ENCODE results near the gene P3R3URF. TPM values are rescaled to one million over a fixed set of nuclear protein-coding genes. Genes with fewer than 3 reads are reported as not detected.
"Not testable (repeated sequence)": the region's sequence is repeated elsewhere in the genome, so short reads cannot be mapped to it uniquely, and the experiment has no call there.

P3R3URF gene
- not detected for total RNA-seq
- long read RNA-seq = 0 reads

DNA sequence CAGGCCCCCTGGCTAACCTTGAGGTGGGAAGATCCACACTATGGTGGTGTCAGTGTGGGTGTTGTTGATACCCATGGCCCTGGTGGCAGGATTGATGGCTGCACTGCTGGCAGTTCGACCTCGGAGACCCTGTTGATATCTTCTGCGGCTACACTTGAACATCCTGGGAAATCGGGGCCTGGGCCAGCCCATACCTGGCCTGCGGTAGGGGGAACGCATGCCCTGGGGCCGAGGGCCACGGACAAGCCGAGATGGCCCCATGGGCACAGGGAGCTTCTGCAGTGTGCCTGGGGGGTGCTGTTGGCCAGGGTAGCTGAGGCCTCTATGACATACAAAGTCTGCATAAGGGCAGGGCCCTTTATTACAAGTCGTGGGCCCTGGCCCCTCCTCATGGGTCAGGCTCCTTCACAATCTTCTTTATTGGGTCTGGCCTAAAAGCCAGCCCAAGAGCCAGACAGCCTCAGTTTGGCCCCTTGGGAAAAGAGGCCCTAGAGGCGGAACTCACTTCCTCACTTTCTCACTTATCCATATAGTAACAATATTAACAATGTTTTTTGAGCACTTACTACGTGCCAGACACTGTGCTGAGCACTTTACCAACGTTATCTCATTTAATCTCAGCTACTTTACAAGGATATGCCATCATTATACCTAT, at the start of gene P3R3URF:
TSS of gene P3R3URF (minus strand) at position 278 of the 655 bp plus-strand sequence. CDS start at position 261, 17 bp downstream.
- ATAC-seq (ENCODE audit: poor library complexity) (no peak), DNase-seq (no peak)
- intact Hi-C loops (cut with DNase I) = no loop called here

DNA sequence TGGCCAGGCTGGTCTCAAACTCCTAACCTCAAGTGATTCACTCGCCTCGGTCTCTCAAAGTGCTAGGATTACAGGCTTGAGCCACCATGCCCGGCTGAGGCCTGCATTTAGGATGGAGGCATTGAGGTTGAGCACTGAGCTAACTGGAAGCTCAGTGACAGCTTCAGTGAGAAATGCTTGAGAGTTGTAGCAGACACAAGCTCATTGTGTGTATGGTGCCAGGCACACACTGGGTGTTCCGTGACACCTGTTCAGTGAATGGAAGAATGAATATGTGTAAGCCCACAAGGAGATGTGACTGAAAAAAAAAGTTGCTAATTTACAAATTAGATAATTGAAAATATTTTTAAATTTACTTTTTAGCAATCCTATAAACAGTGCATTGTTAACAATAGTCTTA, 48.7 kb upstream of the P3R3URF start:
- intact Hi-C loops (cut with DNase I) = no loop called here
- no peak for ATAC-seq (ENCODE audit: poor library complexity)
- DNase-seq = no peak

DNA sequence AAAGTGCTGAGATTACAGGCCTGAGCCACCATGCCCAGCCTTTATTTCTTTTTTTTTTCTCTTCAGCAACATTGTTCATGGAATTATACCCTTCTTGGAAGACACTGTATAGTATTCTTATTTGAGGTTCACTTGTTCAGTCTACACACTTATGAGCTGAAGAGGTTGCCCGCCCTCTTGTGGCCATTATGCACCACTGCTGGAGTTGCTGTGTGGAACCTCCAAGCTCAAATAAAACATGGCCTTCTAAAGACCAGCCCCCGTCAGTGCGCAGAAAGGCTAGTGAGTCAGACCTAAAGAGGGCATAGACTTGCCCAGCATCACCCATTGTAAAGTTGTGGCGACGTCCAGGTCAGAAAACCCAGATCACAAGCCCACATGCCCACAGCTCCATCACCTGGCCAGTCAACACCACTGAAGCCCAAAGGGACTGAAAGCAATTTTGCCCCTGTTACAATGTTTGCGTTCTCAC, 47.2 kb upstream of the P3R3URF start:
- DNase-seq (peak; percentile 69), ATAC-seq (ENCODE audit: poor library complexity) (peak; percentile 92)
- intact Hi-C loops (cut with DNase I) = no loop called here

DNA sequence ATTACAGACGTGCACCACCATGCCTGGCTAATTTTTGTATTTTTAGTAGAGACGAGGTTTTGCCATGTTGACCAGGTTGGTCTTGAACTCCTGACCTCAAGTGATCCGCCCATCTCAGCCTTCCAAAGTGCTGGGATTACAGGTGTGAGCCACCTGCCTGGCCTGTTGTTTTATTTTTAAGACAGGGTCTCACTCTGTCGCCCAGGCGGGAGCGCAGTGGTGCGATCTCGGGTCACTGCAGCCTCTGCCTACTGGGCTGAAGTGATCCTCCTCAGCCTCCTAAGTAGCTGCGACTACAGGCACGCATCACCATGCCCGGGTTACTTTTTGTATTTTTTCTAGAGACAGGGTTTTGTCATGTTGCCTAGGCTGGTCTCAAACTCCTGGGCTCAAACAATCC, 46.8 kb upstream of the P3R3URF start:
- intact Hi-C loops (cut with DNase I); DNase-seq; ATAC-seq (ENCODE audit: poor library complexity): not testable (repeated sequence)

DNA sequence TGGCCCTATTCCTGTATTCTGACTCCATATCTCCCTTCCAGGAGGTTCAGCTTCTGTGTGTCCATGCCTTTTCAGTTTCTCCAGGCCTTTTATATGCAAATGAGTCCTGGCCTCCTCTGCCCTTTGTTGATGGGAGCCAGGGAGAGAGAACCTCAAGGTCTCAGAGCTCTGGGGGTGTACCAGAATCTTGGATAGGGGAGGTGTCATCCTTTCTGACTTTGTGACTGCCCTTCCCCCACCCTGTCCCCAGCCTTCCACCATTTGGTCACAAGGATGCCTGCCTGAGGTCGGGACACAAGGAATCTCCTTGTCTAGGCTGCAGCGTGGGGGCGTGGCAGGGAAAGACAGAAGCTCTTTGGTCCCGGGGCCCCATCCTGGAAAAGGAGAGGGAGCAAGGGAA, 45.5 kb upstream of the P3R3URF start:
- ATAC-seq (ENCODE audit: poor library complexity) (no peak), DNase-seq (no peak)
- intact Hi-C loops (cut with DNase I) = no loop called here

DNA sequence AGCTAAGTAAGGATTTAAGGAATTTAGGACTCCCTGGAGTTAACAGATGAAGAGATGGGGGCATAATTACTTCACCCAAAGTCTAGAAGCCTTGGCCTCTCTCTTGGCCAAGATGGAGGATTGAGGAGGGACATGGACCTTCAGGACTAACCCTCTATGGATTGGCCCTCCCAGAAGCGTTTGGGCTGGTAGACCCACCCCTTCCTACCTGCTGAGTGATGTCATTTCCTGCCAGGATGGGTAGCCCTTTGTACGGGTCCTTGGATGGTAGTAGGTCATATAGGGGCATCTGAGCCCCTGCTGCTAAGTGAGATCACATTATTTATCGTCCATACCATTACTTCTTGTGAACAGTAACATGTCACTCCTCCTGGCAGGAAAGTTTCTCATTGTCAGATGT, 44.5 kb upstream of the P3R3URF start:
- no peak for ATAC-seq (ENCODE audit: poor library complexity)
- intact Hi-C loops (cut with DNase I) = no loop called here
- DNase-seq = no peak

DNA sequence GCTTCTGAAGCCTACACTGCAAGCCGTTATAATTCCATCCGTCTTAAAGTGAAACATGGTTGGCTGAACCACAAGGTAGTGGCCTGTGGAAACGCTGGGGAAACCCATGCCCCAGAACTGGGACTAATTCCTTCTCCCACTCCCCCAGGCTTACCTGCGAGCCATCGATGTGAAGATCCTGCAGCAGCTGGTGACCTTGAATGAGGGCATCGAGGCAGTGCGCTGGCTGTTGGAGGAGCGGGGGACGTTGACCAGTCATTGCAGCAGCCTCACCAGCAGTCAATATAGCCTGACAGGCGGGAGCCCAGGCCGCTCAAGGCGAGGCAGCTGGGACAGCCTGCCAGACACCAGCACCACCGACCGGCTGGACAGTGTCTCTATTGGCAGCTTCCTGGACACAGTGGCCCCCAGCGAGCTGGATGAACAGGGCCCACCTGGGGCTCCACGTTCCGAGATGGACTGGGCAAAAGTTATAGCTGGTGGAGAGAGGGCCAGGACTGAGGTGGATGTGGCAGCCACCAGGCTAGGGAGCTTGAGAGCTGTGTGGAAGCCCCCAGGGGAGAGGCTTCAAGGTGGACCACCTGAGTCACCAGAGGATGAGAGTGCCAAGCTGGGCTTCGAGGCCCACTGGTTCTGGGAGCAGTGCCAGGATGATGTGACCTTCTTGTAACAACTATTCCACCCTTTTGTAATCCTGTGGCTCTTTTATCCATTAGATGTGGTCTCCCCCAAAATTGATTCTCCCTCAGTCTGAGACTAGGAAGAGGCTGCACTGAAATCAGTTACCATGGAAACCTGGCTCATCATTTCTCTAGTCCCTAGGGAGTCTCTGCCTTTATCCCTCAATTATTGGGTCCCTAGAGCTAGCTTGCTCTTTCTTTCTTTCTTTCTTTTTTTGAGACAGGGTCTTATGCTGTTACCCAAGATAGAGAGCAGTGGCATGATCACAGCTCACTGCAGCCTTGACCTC, 43.5 kb upstream of the P3R3URF start:
- DNase-seq = no peak
- no peak for ATAC-seq (ENCODE audit: poor library complexity)
- intact Hi-C loops (cut with DNase I) = no loop called here

DNA sequence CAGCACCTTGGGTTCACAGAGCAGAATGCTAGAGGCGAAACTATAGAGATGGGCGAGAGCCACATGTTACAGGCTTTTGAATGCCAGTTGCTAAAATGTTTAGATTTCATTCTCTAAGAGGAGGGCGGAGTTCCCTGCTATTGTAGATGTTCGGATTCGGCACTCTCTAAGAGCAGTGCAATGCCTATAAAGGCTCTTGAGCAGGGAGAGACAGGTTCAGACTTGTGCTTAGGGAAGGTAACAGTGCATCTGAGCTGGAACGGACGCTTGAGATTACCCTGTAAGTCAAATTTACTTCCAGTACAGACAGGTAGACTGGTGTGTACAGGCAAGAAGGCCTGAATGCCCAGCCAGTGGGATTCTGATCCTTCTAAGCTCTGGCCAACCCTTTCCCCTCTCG, 42.2 kb upstream of the P3R3URF start:
- intact Hi-C loops (cut with DNase I) = no loop called here
- ATAC-seq (ENCODE audit: poor library complexity) (no peak), DNase-seq (no peak)

DNA sequence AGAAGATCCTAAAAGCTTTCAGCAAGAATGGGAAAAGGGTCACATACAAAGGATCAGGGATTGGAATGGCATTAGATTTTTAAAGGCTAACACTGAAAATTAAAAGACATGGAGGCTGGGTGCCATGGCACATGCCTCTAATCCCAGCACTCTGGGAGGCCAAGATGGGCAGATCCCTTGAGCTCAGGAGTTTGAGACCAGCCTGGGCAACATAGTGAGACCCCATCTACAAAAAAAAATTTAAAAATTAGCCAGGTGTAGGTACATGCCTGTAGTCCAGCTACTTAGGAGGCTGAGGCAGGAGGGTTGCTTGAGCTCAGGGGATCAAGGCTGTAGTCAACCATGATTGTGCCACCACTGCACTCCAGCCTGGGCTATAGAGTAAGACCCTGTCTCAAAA, 39.2 kb upstream of the P3R3URF start:
- no peak for DNase-seq
- intact Hi-C loops (cut with DNase I) = no loop called here
- no peak for ATAC-seq (ENCODE audit: poor library complexity)

DNA sequence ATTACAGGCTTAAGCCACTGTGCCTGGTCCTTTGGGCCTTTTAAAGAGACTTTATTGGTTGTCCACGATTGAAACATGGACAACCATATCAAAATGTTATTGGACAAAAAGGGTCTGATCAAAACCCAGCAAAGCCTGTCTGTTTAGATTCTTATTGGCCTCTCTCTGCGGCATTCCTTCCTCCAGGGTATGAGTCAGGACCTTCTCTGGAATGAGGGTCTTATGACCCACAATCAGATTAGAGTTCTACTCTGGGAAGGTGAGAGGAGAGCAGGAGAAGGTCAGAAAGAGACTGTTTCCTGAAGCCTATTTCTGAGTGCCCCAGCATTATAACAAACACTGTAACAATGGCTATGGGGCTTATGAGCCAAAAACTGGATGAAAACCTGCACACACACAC, 34.8 kb upstream of the P3R3URF start:
- no peak for DNase-seq
- intact Hi-C loops (cut with DNase I) = no loop called here
- ATAC-seq (ENCODE audit: poor library complexity) = no peak

DNA sequence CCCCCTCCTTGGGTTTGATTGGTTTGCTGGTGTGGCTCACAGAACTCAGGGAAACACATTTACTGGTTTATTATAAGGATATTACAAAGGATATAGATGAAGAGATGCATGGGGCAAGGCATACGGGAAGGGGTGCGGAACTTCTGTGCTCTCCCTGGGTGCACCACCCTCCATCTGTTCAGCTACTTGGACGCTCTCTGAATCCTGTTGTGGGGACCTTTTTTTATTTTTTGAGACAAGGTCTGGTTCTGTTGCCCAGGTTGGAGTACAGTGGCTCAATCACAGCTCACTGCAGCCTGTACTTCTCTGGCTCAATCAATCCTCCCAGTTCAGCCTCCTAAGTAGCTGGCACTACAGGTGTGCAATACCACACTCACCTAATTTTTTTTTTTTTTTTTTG, 34.3 kb upstream of the P3R3URF start:
- intact Hi-C loops (cut with DNase I) = no loop called here
- ATAC-seq (ENCODE audit: poor library complexity) = no peak
- DNase-seq = no peak

DNA sequence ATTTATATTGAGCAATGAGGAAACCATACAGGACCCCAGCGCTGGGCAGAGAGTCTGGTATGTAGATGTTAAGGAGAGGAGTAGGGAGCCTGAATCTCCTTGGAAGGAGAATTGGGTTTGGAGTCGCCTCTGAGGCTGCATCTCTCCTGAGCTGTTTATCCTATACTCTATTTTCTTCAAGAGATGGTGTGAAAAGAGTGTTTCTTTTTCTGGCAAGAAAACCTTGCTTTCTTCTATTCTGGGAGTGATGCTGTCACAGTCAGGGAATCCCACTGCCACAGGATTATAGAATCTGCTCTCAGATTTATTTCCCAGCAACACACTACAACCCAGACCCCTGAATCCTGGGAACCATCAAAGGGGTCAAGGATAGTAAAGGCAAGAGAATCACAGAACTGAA, 30.1 kb upstream of the P3R3URF start:
- DNase-seq (no peak), ATAC-seq (ENCODE audit: poor library complexity) (no peak)
- intact Hi-C loops (cut with DNase I) = no loop called here

DNA sequence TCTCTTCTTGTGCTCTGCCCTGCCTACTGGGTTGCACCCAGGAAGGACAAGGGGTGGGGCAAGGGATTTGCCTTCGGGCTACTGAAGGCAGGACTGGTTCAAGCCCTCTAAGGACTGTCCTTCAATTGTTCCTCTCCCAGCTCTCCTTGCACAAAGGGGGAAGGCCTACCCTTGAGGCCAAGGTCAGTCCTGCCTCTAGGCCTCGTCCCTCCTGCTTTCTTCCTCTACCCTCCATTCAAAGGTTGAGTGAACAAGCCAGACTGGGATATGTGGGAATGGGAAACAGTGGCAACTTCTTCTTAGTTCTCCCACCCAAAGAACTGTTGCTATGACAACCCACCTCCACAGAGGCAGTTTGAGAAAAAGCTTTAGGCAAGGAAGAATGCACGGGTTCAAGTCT, 29.5 kb upstream of the P3R3URF start:
- ATAC-seq (ENCODE audit: poor library complexity) (peak; percentile 38), DNase-seq (no peak)
- intact Hi-C loops (cut with DNase I) = no loop called here

DNA sequence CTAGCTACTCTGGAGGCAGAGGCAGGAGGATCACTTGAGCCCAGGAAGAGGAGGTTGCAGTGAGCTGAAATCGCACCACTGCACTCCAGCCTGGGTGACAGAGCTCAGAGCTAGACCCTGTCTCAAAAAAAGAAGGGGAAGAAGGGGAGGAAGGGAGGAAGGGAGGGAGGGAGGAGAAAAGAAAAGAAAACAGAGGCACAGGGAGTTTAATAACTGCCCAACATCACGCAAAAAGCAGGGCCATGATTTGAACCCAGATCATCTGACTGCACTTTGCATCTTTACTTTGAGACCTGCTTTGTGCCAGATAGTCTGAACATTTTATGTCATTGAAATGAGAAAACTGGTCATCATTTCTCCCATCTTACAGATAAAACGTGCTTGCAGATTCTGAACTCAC, 28.9 kb upstream of the P3R3URF start:
- ATAC-seq (ENCODE audit: poor library complexity) = no peak
- DNase-seq = no peak
- intact Hi-C loops (cut with DNase I) = no loop called here

DNA sequence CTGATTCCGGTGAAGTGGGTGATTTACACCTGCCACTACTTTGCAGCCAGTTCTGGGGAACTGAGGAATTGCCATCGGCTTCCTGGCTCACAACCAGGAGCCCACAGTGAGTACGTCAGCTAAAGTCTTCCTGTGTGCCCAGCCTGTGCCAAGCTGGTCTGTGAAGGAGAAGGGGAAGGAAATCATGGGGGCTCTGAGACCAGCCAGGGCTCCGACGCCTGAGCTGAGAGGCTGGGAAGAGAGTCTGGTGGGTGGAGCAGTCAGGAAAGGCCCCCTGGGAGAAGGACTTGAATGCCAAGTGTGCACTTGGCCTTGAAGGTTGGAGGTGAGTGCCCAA, 28.1 kb upstream of the P3R3URF start:
- ATAC-seq (ENCODE audit: poor library complexity) = peak; percentile 40
- intact Hi-C loops (cut with DNase I) = no loop called here
- peak; percentile 58 for DNase-seq

DNA sequence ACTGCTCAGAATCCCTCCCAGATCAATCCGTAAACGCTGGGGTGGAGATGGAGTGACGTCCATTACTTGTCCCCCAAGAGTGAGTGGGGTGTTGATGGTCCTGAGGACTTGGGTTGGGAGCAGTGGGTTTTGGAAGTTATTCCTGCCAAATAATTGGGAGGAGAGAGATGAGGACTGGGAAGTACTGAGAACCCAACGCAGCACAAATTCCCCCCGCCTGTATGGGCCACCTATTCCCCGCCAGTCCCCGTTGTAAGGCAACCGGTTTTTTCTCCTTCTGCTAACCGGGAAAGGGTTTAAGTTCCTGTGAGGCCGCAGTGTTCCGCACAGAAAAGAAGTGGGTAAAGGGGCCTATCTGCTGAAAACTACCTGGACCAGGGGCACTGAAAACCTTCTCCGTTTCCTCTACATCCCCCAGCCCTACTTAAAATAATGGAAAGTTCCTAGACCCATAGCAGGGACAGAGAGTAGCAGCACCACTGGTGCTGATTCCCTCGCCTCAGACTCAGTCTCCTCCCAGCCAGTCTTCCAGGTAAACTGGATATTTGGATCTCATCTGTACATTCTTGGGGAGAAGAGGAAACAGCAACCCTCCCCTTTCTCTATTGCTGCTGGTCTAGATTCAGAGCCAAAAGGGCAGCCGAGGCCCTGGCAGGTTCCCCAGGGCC, 27.6 kb upstream of the P3R3URF start:
- ATAC-seq (ENCODE audit: poor library complexity) = peak; percentile 18

DNA sequence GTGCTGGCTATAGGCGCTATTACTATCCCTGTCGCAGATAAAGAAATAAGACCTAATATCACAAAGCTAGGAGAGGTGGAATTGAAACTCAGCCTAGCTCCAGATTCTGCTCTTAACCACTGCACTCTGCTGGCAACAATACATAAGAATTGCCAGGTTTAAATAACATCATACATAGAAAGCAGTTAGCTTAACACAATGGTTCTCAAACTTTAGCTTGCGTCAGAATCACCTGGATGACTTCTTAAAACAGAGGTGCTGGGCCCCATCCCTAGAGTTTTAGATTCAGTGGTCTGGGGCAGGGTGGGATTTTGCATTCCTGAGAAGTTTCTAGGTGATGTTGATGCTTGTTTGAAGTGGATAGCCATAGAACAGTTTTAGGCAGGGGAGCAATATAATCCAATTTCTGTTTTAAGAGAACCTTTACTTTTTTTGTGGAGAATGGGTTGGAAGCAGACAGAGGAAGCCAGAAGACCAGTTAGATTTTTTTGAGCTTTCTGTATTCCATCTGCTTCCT, 23.0 kb upstream of the P3R3URF start:
- ATAC-seq (ENCODE audit: poor library complexity) (no peak), DNase-seq (no peak)
- intact Hi-C loops (cut with DNase I) = no loop called here

More for the DNA sequence above, 27.6 kb upstream of the P3R3URF start:
- DNase-seq = no peak
- intact Hi-C loops (cut with DNase I) = no loop called here

DNA sequence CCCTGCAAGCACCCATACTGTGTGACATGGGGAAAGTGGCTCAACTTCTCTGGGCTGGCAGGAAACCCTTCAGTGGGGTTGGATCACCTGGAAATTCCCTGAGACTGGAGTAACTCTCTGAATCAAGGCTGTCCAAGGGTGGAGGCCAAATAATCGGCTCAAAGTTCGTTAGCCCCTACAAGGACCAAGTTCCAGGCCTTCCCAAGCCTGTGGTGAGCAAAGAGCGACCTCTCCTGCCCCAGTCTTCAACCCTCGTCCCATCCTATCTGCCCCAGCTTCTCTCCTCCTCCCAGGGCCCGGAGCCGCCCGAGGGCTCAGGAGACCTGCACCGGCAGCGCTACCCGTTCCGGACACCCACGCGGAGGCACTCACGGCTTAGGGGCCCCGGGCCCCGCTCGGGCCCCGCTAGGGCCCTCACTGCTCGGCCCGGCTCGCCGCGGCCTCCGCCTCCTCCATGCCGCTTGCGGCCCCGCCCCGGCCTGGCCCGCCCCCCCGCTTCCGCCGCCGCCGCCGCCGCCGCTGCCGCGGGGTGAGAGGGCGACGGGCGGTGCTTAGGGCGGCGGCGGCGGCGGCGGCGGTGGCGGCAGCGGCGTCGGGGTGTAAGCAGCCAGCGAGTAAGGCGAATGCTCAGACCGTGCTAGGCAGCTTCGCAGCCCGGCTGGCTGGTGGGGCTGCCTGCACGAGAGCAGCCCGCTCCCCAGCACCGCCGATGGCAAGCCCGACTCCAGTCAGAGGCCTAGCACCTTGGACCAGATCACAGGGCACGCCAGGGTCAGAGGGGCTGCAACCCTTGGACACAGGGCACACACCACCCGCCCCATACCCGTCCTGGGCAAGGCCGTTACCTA, 21.9 kb upstream of the P3R3URF start, which contains the start of gene POMGNT1:
TSS of gene POMGNT1 (minus strand) at position 471 of the 848 bp plus-strand sequence. CDS start 613 bp downstream, outside the sequence.
- DNase-seq = peak; percentile 80
- intact Hi-C loops (cut with DNase I) = no loop called here

More for the DNA sequence above, 21.9 kb upstream of the P3R3URF start, which contains the start of gene POMGNT1:
- peak; percentile 92 for ATAC-seq (ENCODE audit: poor library complexity)

Data from Right ventricle myocardium superior (tissue), 1 donor.